ENCODE measurements around the gene CCHCR1.
"Not testable (repeated sequence)": the region's sequence is repeated elsewhere in the genome, so short reads cannot be mapped to it uniquely, and the experiment has no call there.

Gene CCHCR1

GRCh38 chr6:31165986-31166385, 8.4 kb upstream of the CCHCR1 start:
- Histone ChIP-seq H3K9ac (ENCODE audit: insufficient read length, low read depth) (no peak overlapping the region), H3K4me1 (ENCODE audit: insufficient read depth, insufficient read length) (peaks cover 7% of the 10 kb centered on the region), H3K9me3 (ENCODE audit: insufficient read depth, low read length) (no peaks in the 10 kb centered on the region), H3K4me3 (ENCODE audit: insufficient read length, low read depth) (no peak overlapping the region), H3K36me3 (ENCODE audit: insufficient read depth, insufficient read length, low read length) (peaks cover 69% of the 10 kb centered on the region), H3K27me3 (ENCODE audit: insufficient read depth, insufficient read length) (no peaks in the 10 kb centered on the region)
- DNase-seq (ENCODE audit: low read depth, low spot score) = no peak
- no peak for TF ChIP-seq YY1 (IDR thresholded peaks at IDR 0.05; ENCODE audit: insufficient read depth, insufficient read length)
- no peak for TF ChIP-seq ZNF274 (IDR thresholded peaks at IDR 0.05; ENCODE audit: low read depth, low read length)
- no peak for TF ChIP-seq SUZ12 (IDR thresholded peaks at IDR 0.05; ENCODE audit: extremely low read depth, insufficient read depth, insufficient read length)

GRCh38 chr6:31165064-31165832, 7.6 kb upstream of the CCHCR1 start:
- H3K36me3 ChIP-seq (ENCODE audit: insufficient read depth, insufficient read length, low read length) = peaks cover 69% of the 10 kb centered on the region
- H3K27me3 ChIP-seq (ENCODE audit: insufficient read depth, insufficient read length); H3K9me3 ChIP-seq (ENCODE audit: insufficient read depth, low read length); DNase-seq (ENCODE audit: low read depth, low spot score); H3K4me3 ChIP-seq (ENCODE audit: insufficient read length, low read depth); H3K4me1 ChIP-seq (ENCODE audit: insufficient read depth, insufficient read length); H3K9ac ChIP-seq (ENCODE audit: insufficient read length, low read depth): not testable (repeated sequence)

- not testable (repeated sequence) for H3K9ac ChIP-seq (ENCODE audit: insufficient read length, low read depth); H3K9me3 ChIP-seq (ENCODE audit: insufficient read depth, low read length); H3K4me3 ChIP-seq (ENCODE audit: insufficient read length, low read depth); H3K4me1 ChIP-seq (ENCODE audit: insufficient read depth, insufficient read length); DNase-seq (ENCODE audit: low read depth, low spot score); H3K27me3 ChIP-seq (ENCODE audit: insufficient read depth, insufficient read length)
- peaks cover 69% of the 10 kb centered on the region for H3K36me3 ChIP-seq (ENCODE audit: insufficient read depth, insufficient read length, low read length)
Measured at GRCh38 chr6:31164475-31165063, 7.0 kb upstream of the CCHCR1 start.

- H3K27me3 ChIP-seq (ENCODE audit: insufficient read depth, insufficient read length) = no peaks in the 10 kb centered on the region
- TF ChIP-seq YY1 (IDR thresholded peaks at IDR 0.05; ENCODE audit: insufficient read depth, insufficient read length) (no peak), SUZ12 (IDR thresholded peaks at IDR 0.05; ENCODE audit: extremely low read depth, insufficient read depth, insufficient read length) (no peak), ZNF274 (IDR thresholded peaks at IDR 0.05; ENCODE audit: low read depth, low read length) (no peak)
- no peak for DNase-seq (ENCODE audit: low read depth, low spot score)
- no peak overlapping the region for H3K4me3 ChIP-seq (ENCODE audit: insufficient read length, low read depth)
- peaks cover 7% of the 10 kb centered on the region for H3K4me1 ChIP-seq (ENCODE audit: insufficient read depth, insufficient read length)
- no peaks in the 10 kb centered on the region for H3K9me3 ChIP-seq (ENCODE audit: insufficient read depth, low read length)
- H3K9ac ChIP-seq (ENCODE audit: insufficient read length, low read depth) = no peak overlapping the region
- peaks cover 64% of the 10 kb centered on the region for H3K36me3 ChIP-seq (ENCODE audit: insufficient read depth, insufficient read length, low read length)
Measured at GRCh38 chr6:31163922-31164321, 6.3 kb upstream of the CCHCR1 start.

GRCh38 chr6:31162463-31163165, 5.0 kb upstream of the CCHCR1 start:
- Histone ChIP-seq H3K27me3 (ENCODE audit: insufficient read depth, insufficient read length) (no peaks in the 10 kb centered on the region), H3K4me3 (ENCODE audit: insufficient read length, low read depth) (no peak overlapping the region), H3K9ac (ENCODE audit: insufficient read length, low read depth) (no peak overlapping the region), H3K4me1 (ENCODE audit: insufficient read depth, insufficient read length) (peaks cover 5% of the 10 kb centered on the region), H3K36me3 (ENCODE audit: insufficient read depth, insufficient read length, low read length) (peaks cover 51% of the 10 kb centered on the region), H3K9me3 (ENCODE audit: insufficient read depth, low read length) (no peaks in the 10 kb centered on the region)
- TF ChIP-seq ZNF274 (IDR thresholded peaks at IDR 0.05; ENCODE audit: low read depth, low read length) = no peak
- TF ChIP-seq SUZ12 (IDR thresholded peaks at IDR 0.05; ENCODE audit: extremely low read depth, insufficient read depth, insufficient read length) = no peak
- no peak for TF ChIP-seq YY1 (IDR thresholded peaks at IDR 0.05; ENCODE audit: insufficient read depth, insufficient read length)
- DNase-seq (ENCODE audit: low read depth, low spot score) = no peak

- Histone ChIP-seq H3K27me3 (ENCODE audit: insufficient read depth, insufficient read length) (no peaks in the 10 kb centered on the region), H3K9me3 (ENCODE audit: insufficient read depth, low read length) (no peaks in the 10 kb centered on the region), H3K36me3 (ENCODE audit: insufficient read depth, insufficient read length, low read length) (peaks cover 49% of the 10 kb centered on the region), H3K4me3 (ENCODE audit: insufficient read length, low read depth) (no peak overlapping the region), H3K4me1 (ENCODE audit: insufficient read depth, insufficient read length) (peaks cover 7% of the 10 kb centered on the region), H3K9ac (ENCODE audit: insufficient read length, low read depth) (no peak overlapping the region)
- TF ChIP-seq ZNF274 (IDR thresholded peaks at IDR 0.05; ENCODE audit: low read depth, low read length) = no peak
- no peak for TF ChIP-seq SUZ12 (IDR thresholded peaks at IDR 0.05; ENCODE audit: extremely low read depth, insufficient read depth, insufficient read length)
- no peak for TF ChIP-seq YY1 (IDR thresholded peaks at IDR 0.05; ENCODE audit: insufficient read depth, insufficient read length)
- DNase-seq (ENCODE audit: low read depth, low spot score) = no peak
Measured at GRCh38 chr6:31161216-31162126, 3.9 kb upstream of the CCHCR1 start.
